OCI-LY7 (cell line): ENCODE data around the gene DDIT4.

ENCODE experiments used
- CTCF ChIP-seq: fragments of 200-600 bp; sonication (generic); conservative IDR thresholded peaks from 2 replicates; pipeline ENCODE4 v1.5.1; 2014; ENCODE audit warnings: mild to moderate bottlenecking, antibody characterized with exemption, low read length, moderate library complexity, mixed read lengths
- EZH2phosphoT487 ChIP-seq: fragments of 200-600 bp; sonication (generic); IDR thresholded peaks from 2 replicates; pipeline ENCODE4 v1.6.1; 2018; ENCODE audit warnings: low read depth, borderline replicate concordance, mild to moderate bottlenecking, mixed run types, antibody characterized with exemption, low read length, moderate library complexity, mixed read lengths

DNA sequence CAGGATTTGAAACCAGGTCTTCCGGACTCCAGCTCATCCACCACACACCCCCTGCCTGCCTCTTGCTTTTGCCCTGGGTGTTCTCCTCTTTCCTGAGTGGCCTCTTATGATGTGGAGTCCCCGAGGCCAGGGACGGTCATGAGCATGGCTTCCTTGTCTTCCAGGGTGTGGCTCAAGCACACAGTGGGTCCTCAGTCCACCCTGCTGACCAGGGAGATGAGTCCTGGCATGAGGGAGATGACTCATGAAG lies 48.2 kb downstream of the DDIT4 start:
- no peak for TF ChIP-seq CTCF
- TF ChIP-seq EZH2phosphoT487: no peak
